Measurements from ENCODE around the gene WFIKKN2. TPM values are rescaled to one million over a fixed set of nuclear protein-coding genes. Genes with fewer than 3 reads are reported as not detected.
A peak's percentile ranks its signal among the peaks of the same experiment; 100 is the strongest.

WFIKKN2 gene
- total and polyA plus RNA-seq, 2 of the 4 experiments (the other 2 are of a cell fraction), result 0.02 TPM; not detected in 1

GRCh38 chr17:50865060-50865867 lies 29.9 kb downstream of the WFIKKN2 start:
- H2BK120ac ChIP-seq (ENCODE audit: low read depth, low read length), result no peak overlapping the region
- H3K4me2 ChIP-seq (ENCODE audit: low read depth, low read length), result peak overlapping the region; percentile 83
- H3K56ac ChIP-seq (ENCODE audit: extremely low read depth, insufficient read depth, low read length), result peak overlapping the region; percentile 55
- H3K4ac ChIP-seq (ENCODE audit: low read depth, low read length), result peak overlapping the region; percentile 86
- peak overlapping the region; percentile 19; the same call in 1 of the 2 replicates for H4K5ac ChIP-seq (ENCODE audit: low read depth, low read length)
- peak overlapping the region; percentile 90 for H3K27ac ChIP-seq (ENCODE audit: insufficient read depth, low read length)
- in situ Hi-C loops (cut with MboI; ENCODE audit: low sequenced_read_pairs), result loop anchor here (10.0 kb wide), 1 partner anchor 280 kb away; no protein-coding TSS in a partner anchor
- H3K4me3 ChIP-seq (ENCODE audit: insufficient read depth, low read depth, low read length), result peak overlapping the region; percentile 97
- H3K14ac ChIP-seq (replicated peaks; ENCODE audit: low read depth, low read length), result peak overlapping the region; percentile 93
- H3K9me1 ChIP-seq (ENCODE audit: insufficient read depth, low read length), result peaks cover 6% of the 10 kb centered on the region; the same call in 1 of the 2 replicates
- peaks cover 6% of the 10 kb centered on the region for H3K36me3 ChIP-seq (ENCODE audit: control insufficient read depth, insufficient read depth, low read length)
- no peak overlapping the region for H2BK15ac ChIP-seq (ENCODE audit: low read depth, low read length)
- peak overlapping the region; percentile 10 for H4K91ac ChIP-seq (ENCODE audit: insufficient read depth, low read depth, low read length)
- H3K27me3 ChIP-seq (ENCODE audit: control insufficient read depth, insufficient read depth, low read length), result no peaks in the 10 kb centered on the region
- DNase-seq (peak; percentile 24), ATAC-seq (ENCODE audit: low read depth) (no peak)
- H3K79me1 ChIP-seq (ENCODE audit: low read depth in 1 of 2, low read length in 2 of 2), result peaks cover 16 to 24% of the 10 kb centered on the region in 2 experiments
- 0% methylated on average over 12 of the region's 50 CpGs; no CpG with 5 or more reads in 1 of the 2 experiments for WGBS, 2 experiments (ENCODE audit: extremely low coverage in 2 of 2, insufficient read length in 1 of 2)
- peak overlapping the region; percentile 17; the same call in 1 of the 2 replicates for H2AK5ac ChIP-seq (ENCODE audit: low read depth, low read length)
- H2BK20ac ChIP-seq (ENCODE audit: low read depth, low read length), result no peak overlapping the region
- peaks cover 29% of the 10 kb centered on the region; the same call in 1 of the 2 replicates for H4K20me1 ChIP-seq (ENCODE audit: insufficient read depth, low read length)
- H3K9ac ChIP-seq (ENCODE audit: low read depth, low read length), result peak overlapping the region; percentile 58
- H2AK9ac ChIP-seq (replicated peaks; ENCODE audit: low read depth, low read length, poor library complexity), result peak overlapping the region; percentile 92
- H4K8ac ChIP-seq (ENCODE audit: low read depth in 2 of 2, low read length in 2 of 2), result peak overlapping the region in 1 of 2 experiments; percentile 0; a peak in 1 of 4 replicates
- peak overlapping the region; percentile 78 for H2BK5ac ChIP-seq (ENCODE audit: low read depth, low read length, poor library complexity, severe bottlenecking)
- ChIA-PET POLR2A (ENCODE audit: unreplicated experiment) (interaction anchor here (0.5 to 1.3 kb wide), 9 partner anchors 9 to 378 kb away, joined by 3 to 8 read pairs (median 4); no protein-coding TSS in a partner anchor), CTCF (no interaction called here)
- dilution Hi-C loops (cut with HindIII; ENCODE audit: low sequenced_read_pairs, unreplicated experiment), result no loop called here
- intact Hi-C loops (cut with micrococcal nuclease), result loop anchor here (2.0 to 10.0 kb wide), 3 partner anchors 37 to 250 kb away; no protein-coding TSS in a partner anchor
- peak overlapping the region; percentile 82 for H2AFZ ChIP-seq (replicated peaks; ENCODE audit: low read length, poor library complexity)
- H3K18ac ChIP-seq (ENCODE audit: low read depth, low read length), result peak overlapping the region; percentile 58
- H3K4me1 ChIP-seq (ENCODE audit: control insufficient read depth, insufficient read depth, low read length), result peaks cover 4% of the 10 kb centered on the region
- no TSS peak for BruUV-seq (replicated peaks)
- peak overlapping the region; percentile 60 for H3K23ac ChIP-seq (ENCODE audit: low read depth, low read length)
- no peaks in the 10 kb centered on the region for H3K9me3 ChIP-seq (ENCODE audit: control insufficient read depth, insufficient read depth, low read length)
- TF ChIP-seq FOS (IDR thresholded peaks at IDR 0.05; ENCODE audit: low read depth, low read length) (no peak), POLR2A (IDR thresholded peaks at IDR 0.05; ENCODE audit: low read depth, low read length) (0 out of 2 replicates have a peak, but pooled peaks have one; percentile 21), MXI1 (IDR thresholded peaks at IDR 0.05; ENCODE audit: borderline replicate concordance, low read depth, low read length) (no peak), RFX5 (IDR thresholded peaks at IDR 0.05; ENCODE audit: low read depth, low read length) (no peak), MAZ (IDR thresholded peaks at IDR 0.05; ENCODE audit: borderline replicate concordance, low read depth, low read length) (peak; percentile 71; the same call in 1 of the 2 replicates), BHLHE40 (IDR thresholded peaks at IDR 0.05; ENCODE audit: low read depth, low read length) (no peak), RCOR1 (IDR thresholded peaks at IDR 0.05; ENCODE audit: insufficient replicate concordance, low read length) (no peak), MAFK (IDR thresholded peaks at IDR 0.05; ENCODE audit: low read depth, low read length) (no peak), SMC3 (IDR thresholded peaks at IDR 0.05; ENCODE audit: low read depth, low read length) (no peak), ELK1 (IDR thresholded peaks at IDR 0.05; ENCODE audit: borderline replicate concordance, low read depth, low read length) (no peak), NFE2L2 (IDR thresholded peaks at IDR 0.05; ENCODE audit: low read depth, low read length) (no peak), CHD1 (IDR thresholded peaks at IDR 0.05; ENCODE audit: low read depth, low read length) (no peak)
- TF ChIP-seq, protein P1, sequence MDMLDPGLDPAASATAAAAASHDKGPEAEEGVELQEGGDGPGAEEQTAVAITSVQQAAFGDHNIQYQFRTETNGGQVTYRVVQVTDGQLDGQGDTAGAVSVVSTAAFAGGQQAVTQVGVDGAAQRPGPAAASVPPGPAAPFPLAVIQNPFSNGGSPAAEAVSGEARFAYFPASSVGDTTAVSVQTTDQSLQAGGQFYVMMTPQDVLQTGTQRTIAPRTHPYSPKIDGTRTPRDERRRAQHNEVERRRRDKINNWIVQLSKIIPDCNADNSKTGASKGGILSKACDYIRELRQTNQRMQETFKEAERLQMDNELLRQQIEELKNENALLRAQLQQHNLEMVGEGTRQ (IDR thresholded peaks at IDR 0.05; ENCODE audit: low read depth, low read length), result no peak

All from IMR-90 (cell line).